ENCODE data around the gene BCL11A. TPM values are rescaled to one million over a fixed set of nuclear protein-coding genes. Genes with fewer than 3 reads are reported as not detected.
"Not testable (repeated sequence)": the region's sequence is repeated elsewhere in the genome, so short reads cannot be mapped to it uniquely, and the experiment has no call there.

The BCL11A gene
- polyA plus RNA-seq, 4 donors: 11.7 to 15.6 (median 13.8) TPM

- no peak for DNase-seq (ENCODE audit: low read depth in 4 of 4, low spot score in 2 of 4)
Measured at GRCh38 chr2:60440767-60441163, 112.7 kb downstream of the BCL11A start.

GRCh38 chr2:60440079-60440766 is 113.2 kb downstream of the BCL11A start:
- DNase-seq (ENCODE audit: low read depth in 4 of 4, low spot score in 2 of 4): no peak

GRCh38 chr2:60439219-60439974 is 114.1 kb downstream of the BCL11A start:
- no peak for DNase-seq (ENCODE audit: low read depth in 4 of 4, low spot score in 2 of 4)

- no peak for DNase-seq (ENCODE audit: low read depth in 4 of 4, low spot score in 2 of 4)
Measured at GRCh38 chr2:60438653-60439052, 114.8 kb downstream of the BCL11A start.

GRCh38 chr2:60438131-60438530 is 115.3 kb downstream of the BCL11A start:
- DNase-seq (ENCODE audit: low read depth in 4 of 4, low spot score in 2 of 4): no peak

- no peak for DNase-seq (ENCODE audit: low read depth in 4 of 4, low spot score in 2 of 4)
Measured at GRCh38 chr2:60437080-60437696, 116.3 kb downstream of the BCL11A start.

- no peak for DNase-seq (ENCODE audit: low read depth in 4 of 4, low spot score in 2 of 4)
Measured at GRCh38 chr2:60433018-60433596, 120.3 kb downstream of the BCL11A start.

GRCh38 chr2:60432035-60432601 is 121.3 kb downstream of the BCL11A start:
- DNase-seq (ENCODE audit: low read depth in 4 of 4, low spot score in 2 of 4): no peak

GRCh38 chr2:60429681-60430080 is 123.8 kb downstream of the BCL11A start:
- DNase-seq (ENCODE audit: low read depth in 4 of 4, low spot score in 2 of 4): no peak

- no peak for DNase-seq (ENCODE audit: low read depth in 4 of 4, low spot score in 2 of 4)
Measured at GRCh38 chr2:60426880-60427279, 126.6 kb downstream of the BCL11A start.

- no peak for DNase-seq (ENCODE audit: low read depth in 4 of 4, low spot score in 2 of 4)
Measured at GRCh38 chr2:60426341-60426740, 127.1 kb downstream of the BCL11A start.

GRCh38 chr2:60424233-60424632 is 129.2 kb downstream of the BCL11A start:
- no peak for DNase-seq (ENCODE audit: low read depth in 4 of 4, low spot score in 2 of 4)

GRCh38 chr2:60423505-60423904 is 129.9 kb downstream of the BCL11A start:
- no peak for DNase-seq (ENCODE audit: low read depth in 4 of 4, low spot score in 2 of 4)

- no peak for DNase-seq (ENCODE audit: low read depth in 4 of 4, low spot score in 2 of 4)
Measured at GRCh38 chr2:60422826-60423483, 130.5 kb downstream of the BCL11A start.

GRCh38 chr2:60417210-60417609 is 136.2 kb downstream of the BCL11A start:
- not testable (repeated sequence) for DNase-seq (ENCODE audit: low read depth in 4 of 4, low spot score in 2 of 4)

GRCh38 chr2:60416221-60417008 is 137.0 kb downstream of the BCL11A start:
- no peak for DNase-seq (ENCODE audit: low read depth in 4 of 4, low spot score in 2 of 4)

- DNase-seq (ENCODE audit: low read depth in 4 of 4, low spot score in 2 of 4): no peak
Measured at GRCh38 chr2:60415814-60416213, 137.6 kb downstream of the BCL11A start.

- DNase-seq (ENCODE audit: low read depth in 4 of 4, low spot score in 2 of 4): no peak
Measured at GRCh38 chr2:60414495-60415138, 138.8 kb downstream of the BCL11A start.

- no peak for DNase-seq (ENCODE audit: low read depth in 4 of 4, low spot score in 2 of 4)
Measured at GRCh38 chr2:60413814-60414168, 139.7 kb downstream of the BCL11A start.
